ENCODE data around the gene PSME4.

Gene PSME4

GRCh38 chr2:53905396-53905795 is 65.4 kb downstream of the PSME4 start:
- FAIRE-seq (no peak), DNase-seq (ENCODE audit: insufficient read length, low spot score) (no peak)
- TF ChIP-seq CTCF (IDR thresholded peaks at IDR 0.05; ENCODE audit: insufficient read depth, missing control alignments) = no peak

- TF ChIP-seq CTCF (IDR thresholded peaks at IDR 0.05; ENCODE audit: insufficient read depth, missing control alignments) = no peak
- FAIRE-seq = peak; percentile 21
- DNase-seq (ENCODE audit: insufficient read length, low spot score) = no peak
These were observed 67.8 kb downstream of the PSME4 start for GRCh38 chr2:53903011-53903410.

- TF ChIP-seq CTCF (IDR thresholded peaks at IDR 0.05; ENCODE audit: insufficient read depth, missing control alignments) = no peak
- FAIRE-seq (no peak), DNase-seq (ENCODE audit: insufficient read length, low spot score) (no peak)
These were observed 69.6 kb downstream of the PSME4 start for GRCh38 chr2:53901192-53901591.

GRCh38 chr2:53896864-53897263 is 73.9 kb downstream of the PSME4 start:
- no peak for FAIRE-seq
- no peak for TF ChIP-seq CTCF (IDR thresholded peaks at IDR 0.05; ENCODE audit: insufficient read depth, missing control alignments)

GRCh38 chr2:53886406-53887280 is 84.2 kb downstream of the PSME4 start:
- no peak for FAIRE-seq
- no peak for TF ChIP-seq CTCF (IDR thresholded peaks at IDR 0.05; ENCODE audit: insufficient read depth, missing control alignments)
- no peak for DNase-seq (ENCODE audit: insufficient read length, low spot score)

More at GRCh38 chr2:53896864-53897263, 73.9 kb downstream of the PSME4 start:
- DNase-seq (ENCODE audit: insufficient read length, low spot score) = no peak

- no peak for DNase-seq (ENCODE audit: insufficient read length, low spot score)
- FAIRE-seq = peak; percentile 66
- TF ChIP-seq CTCF (IDR thresholded peaks at IDR 0.05; ENCODE audit: insufficient read depth, missing control alignments) = no peak
These were observed 85.9 kb downstream of the PSME4 start for GRCh38 chr2:53884883-53885282.

GRCh38 chr2:53881986-53882385 is 88.8 kb downstream of the PSME4 start:
- TF ChIP-seq CTCF (IDR thresholded peaks at IDR 0.05; ENCODE audit: insufficient read depth, missing control alignments) = no peak
- FAIRE-seq (no peak), DNase-seq (ENCODE audit: insufficient read length, low spot score) (no peak)
